Thoracic aorta (tissue), 2 donors: ENCODE data around the gene EVA1C. TPM values are rescaled to one million over a fixed set of nuclear protein-coding genes. Genes with fewer than 3 reads are reported as not detected.

Experiments used
- ATAC-seq: fragments of 150-250 bp; one replicate; pipeline ENCODE4 v1.8.0; 2017; ENCODE audit warnings: low read depth; ENCODE audit not compliant: insufficient number of reproducible peaks, low FRiP score
- DNase-seq: peaks from one replicate; pipeline ENCODE4 v3.0.0-alpha.2; 2020; ENCODE audit warnings: low spot score
- H3K27ac ChIP-seq, 2 donors: fragments of 200-600 bp; sonication (generic); 1 replicate in 1 of 2; 2 replicates in 1 of 2; pipeline ENCODE4 v1.5.1; 2016; ENCODE audit warnings: mild to moderate bottlenecking in 2 of 2, moderate library complexity in 2 of 2
- H3K27me3 ChIP-seq: fragments of 200-600 bp; sonication (generic); replicated peaks from 2 replicates; pipeline ENCODE4 v1.6.0; 2016; ENCODE audit warnings: mild to moderate bottlenecking; ENCODE audit not compliant: insufficient read depth
- H3K36me3 ChIP-seq: fragments of 200-600 bp; sonication (generic); one replicate; pipeline ENCODE4 v1.5.1; 2016
- H3K4me1 ChIP-seq, 2 donors: fragments of 200-600 bp; sonication (generic); 1 replicate in 1 of 2; 2 replicates in 1 of 2; pipeline versions ENCODE4 v1.5.1 to v1.6.0; 2016; ENCODE audit warnings: low read depth in 2 of 2, mild to moderate bottlenecking in 1 of 2; ENCODE audit not compliant: control insufficient read depth in 1 of 2
- H3K4me3 ChIP-seq: fragments of 200-600 bp; sonication (generic); 2 replicates; pipeline ENCODE4 v1.5.1; 2016; ENCODE audit warnings: mild to moderate bottlenecking
- H3K9me3 ChIP-seq: fragments of 200-600 bp; sonication (generic); 2 replicates; pipeline ENCODE4 v1.5.1; 2016
- CTCF ChIP-seq: fragments of 200-600 bp; sonication (generic); IDR thresholded peaks from one replicate; pipeline ENCODE4 v1.5.1; 2019; ENCODE audit warnings: antibody characterized with exemption
- total RNA-seq, 2 donors: library from RNA; depleted of rRNA; stranded (reverse); fragments of >200 nt; gene quantifications; one replicate each; pipeline versions ENCODE4 v1.1.0 to v1.2.3, GENCODE V29; 2016

Gene EVA1C
- total RNA-seq, 2 donors from 2014 or later, result 81.2 to 115 TPM

GRCh38 chr21:32393677-32394001 is 18.9 kb upstream of the EVA1C start:
- no peaks in the 10 kb centered on the region for H3K9me3 ChIP-seq
- H3K4me3 ChIP-seq, result peak overlapping the region; percentile 99
- peaks cover 11 to 37% of the 10 kb centered on the region in 2 donors for H3K4me1 ChIP-seq
- H3K27ac ChIP-seq, result peak overlapping the region; percentile 70 to 82
- no peaks in the 10 kb centered on the region for H3K36me3 ChIP-seq
- no peak for TF ChIP-seq CTCF
- ATAC-seq, result no peak
- DNase-seq, result no peak
- H3K27me3 ChIP-seq, result no peaks in the 10 kb centered on the region

DNA sequence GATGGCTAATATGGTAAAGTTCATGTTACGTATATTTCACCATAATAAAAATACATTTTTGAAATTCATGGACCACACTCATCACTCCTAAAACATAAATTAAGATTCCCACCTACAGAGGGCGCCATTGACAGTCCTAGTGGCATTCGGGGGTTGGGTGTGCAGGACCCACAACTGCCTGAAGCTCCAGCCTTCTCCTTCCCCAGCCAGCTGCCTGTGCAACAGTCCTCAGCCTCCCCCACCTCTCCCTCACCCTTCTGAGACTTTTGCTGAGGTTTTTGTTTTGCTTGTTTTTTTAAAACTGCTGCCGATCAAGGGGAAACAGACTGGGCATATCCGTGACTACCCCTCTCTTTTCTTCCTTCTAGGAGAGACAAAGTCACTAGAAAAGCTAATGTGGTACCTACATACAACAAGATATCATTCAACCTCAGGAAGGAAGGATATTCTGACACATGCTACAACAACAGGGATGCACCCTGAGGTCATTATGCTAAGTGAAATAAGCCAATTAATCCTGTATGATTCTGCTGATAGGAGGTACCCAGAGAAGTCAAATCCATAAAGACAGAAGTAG is 9.2 kb upstream of the EVA1C start:
- DNase-seq, result no peak
- Histone ChIP-seq H3K4me1 (peaks cover 0 to 6% of the 10 kb centered on the region in 2 donors), H3K27ac (no peak overlapping the region), H3K4me3 (no peak overlapping the region), H3K36me3 (no peaks in the 10 kb centered on the region), H3K27me3 (no peaks in the 10 kb centered on the region), H3K9me3 (no peaks in the 10 kb centered on the region)
- peak; percentile 75 for TF ChIP-seq CTCF
- ATAC-seq, result no peak

- Histone ChIP-seq H3K27me3 (no peaks in the 10 kb centered on the region), H3K9me3 (no peaks in the 10 kb centered on the region), H3K4me1 (peaks cover 7 to 23% of the 10 kb centered on the region in 2 donors), H3K36me3 (no peaks in the 10 kb centered on the region), H3K4me3 (no peak overlapping the region), H3K27ac (no peak overlapping the region)
- DNase-seq (no peak), ATAC-seq (no peak)
- no peak for TF ChIP-seq CTCF
Measured at GRCh38 chr21:32406405-32406804, 6.1 kb upstream of the EVA1C start.

- no peak for TF ChIP-seq CTCF
- peak overlapping the region; percentile 99 to 100 for H3K27ac ChIP-seq
- H3K36me3 ChIP-seq, result no peaks in the 10 kb centered on the region
- no peaks in the 10 kb centered on the region for H3K9me3 ChIP-seq
- H3K4me1 ChIP-seq, result peaks cover 12 to 24% of the 10 kb centered on the region in 2 donors
- DNase-seq (no peak), ATAC-seq (no peak)
- no peak overlapping the region for H3K4me3 ChIP-seq
- H3K27me3 ChIP-seq, result no peaks in the 10 kb centered on the region
Measured at GRCh38 chr21:32410291-32410690, 2.2 kb upstream of the EVA1C start.

- no peaks in the 10 kb centered on the region for H3K36me3 ChIP-seq
- no peak for TF ChIP-seq CTCF
- peak overlapping the region; percentile 97 for H3K4me3 ChIP-seq
- H3K4me1 ChIP-seq, result peaks cover 18 to 31% of the 10 kb centered on the region in 2 donors
- ATAC-seq (no peak), DNase-seq (no peak)
- no peaks in the 10 kb centered on the region for H3K27me3 ChIP-seq
- no peaks in the 10 kb centered on the region for H3K9me3 ChIP-seq
- H3K27ac ChIP-seq, result peak overlapping the region; percentile 99 to 100
Measured at GRCh38 chr21:32410916-32411315, 1.6 kb upstream of the EVA1C start.
